ENCODE data around the gene TMOD1.
"Not testable (repeated sequence)": the region's sequence is repeated elsewhere in the genome, so short reads cannot be mapped to it uniquely, and the experiment has no call there.

Gene TMOD1

DNA sequence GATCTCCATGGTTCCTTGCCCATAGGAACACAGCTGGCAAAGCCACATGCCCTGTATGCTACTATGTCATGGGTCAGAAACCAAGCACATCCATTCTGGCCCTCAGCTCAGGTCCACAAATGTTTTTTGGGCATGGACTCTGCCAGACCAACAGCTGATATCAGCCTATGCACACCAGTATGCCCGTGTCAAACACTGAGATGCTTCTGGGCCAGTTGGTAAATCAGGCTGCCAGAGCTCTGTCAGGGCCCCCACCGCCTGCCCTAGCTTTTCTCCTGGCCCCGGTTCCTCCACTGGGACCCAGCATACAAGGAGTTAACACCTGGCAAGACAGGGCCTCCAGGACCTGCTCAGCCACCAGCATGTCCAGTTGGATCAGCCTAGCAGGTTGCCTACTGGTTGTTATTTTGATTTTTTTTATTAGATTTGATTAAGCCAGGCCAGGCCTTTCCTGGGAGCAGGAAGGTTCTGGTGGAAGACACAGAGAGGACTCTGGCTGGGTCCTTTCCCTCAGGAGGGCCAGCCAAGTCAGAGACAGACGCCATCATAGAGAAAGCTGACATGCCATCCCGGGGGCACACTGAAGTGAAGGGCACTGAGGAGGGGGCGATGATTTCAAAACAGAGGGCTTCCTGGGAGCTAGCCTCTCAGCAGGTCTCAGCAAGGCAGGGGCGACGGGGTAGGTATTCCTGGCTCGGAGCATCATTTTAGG, 65.9 kb downstream of the TMOD1 start:
- Mint-ChIP-seq H3K4me3 (no peak overlapping the region), H3K4me1 (no peaks in the 10 kb centered on the region), H3K27ac (no peak overlapping the region), H3K9me3 (no peaks in the 10 kb centered on the region), H3K36me3 (no peaks in the 10 kb centered on the region), H3K27me3 (peaks cover 0 to 7% of the 10 kb centered on the region in 2 donors)
- ATAC-seq (replicated peaks) = no peak
- no peak for DNase-seq

GRCh38 chr9:97567894-97568202, 66.4 kb downstream of the TMOD1 start:
- no peak for ATAC-seq (replicated peaks)
- H3K4me3 Mint-ChIP-seq = no peak overlapping the region
- no peak overlapping the region for H3K27ac Mint-ChIP-seq
- H3K9me3 Mint-ChIP-seq = no peaks in the 10 kb centered on the region
- no peak for DNase-seq
- H3K4me1 Mint-ChIP-seq = no peaks in the 10 kb centered on the region
- peaks cover 0 to 4% of the 10 kb centered on the region in 2 donors for H3K27me3 Mint-ChIP-seq
- H3K36me3 Mint-ChIP-seq = no peaks in the 10 kb centered on the region

GRCh38 chr9:97568461-97569275, 67.2 kb downstream of the TMOD1 start:
- no peak overlapping the region for H3K27ac Mint-ChIP-seq
- H3K4me3 Mint-ChIP-seq = no peak overlapping the region
- DNase-seq = no peak
- H3K4me1 Mint-ChIP-seq = no peaks in the 10 kb centered on the region
- H3K9me3 Mint-ChIP-seq = no peaks in the 10 kb centered on the region
- ATAC-seq (replicated peaks) = no peak
- no peaks in the 10 kb centered on the region for H3K36me3 Mint-ChIP-seq
- peaks cover 0 to 4% of the 10 kb centered on the region in 2 donors for H3K27me3 Mint-ChIP-seq

- Mint-ChIP-seq H3K4me1 (peaks cover 4 to 7% of the 10 kb centered on the region in 2 donors), H3K36me3 (no peaks in the 10 kb centered on the region), H3K27ac (no peak overlapping the region), H3K9me3 (no peaks in the 10 kb centered on the region), H3K27me3 (no peaks in the 10 kb centered on the region), H3K4me3 (no peak overlapping the region)
- no peak for DNase-seq
- ATAC-seq (replicated peaks) = no peak
These were observed 69.4 kb downstream of the TMOD1 start for GRCh38 chr9:97570899-97571298.

GRCh38 chr9:97571664-97572063, 70.2 kb downstream of the TMOD1 start:
- H3K4me3 Mint-ChIP-seq = no peak overlapping the region
- no peaks in the 10 kb centered on the region for H3K9me3 Mint-ChIP-seq
- H3K36me3 Mint-ChIP-seq = no peaks in the 10 kb centered on the region
- ATAC-seq (replicated peaks) (no peak), DNase-seq (no peak)
- no peaks in the 10 kb centered on the region for H3K27me3 Mint-ChIP-seq
- H3K27ac Mint-ChIP-seq = no peak overlapping the region
- peaks cover 6 to 7% of the 10 kb centered on the region in 2 donors for H3K4me1 Mint-ChIP-seq

- Mint-ChIP-seq H3K4me3 (no peak overlapping the region), H3K9me3 (no peaks in the 10 kb centered on the region)
These were observed 70.9 kb downstream of the TMOD1 start for GRCh38 chr9:97572196-97572891.

DNA sequence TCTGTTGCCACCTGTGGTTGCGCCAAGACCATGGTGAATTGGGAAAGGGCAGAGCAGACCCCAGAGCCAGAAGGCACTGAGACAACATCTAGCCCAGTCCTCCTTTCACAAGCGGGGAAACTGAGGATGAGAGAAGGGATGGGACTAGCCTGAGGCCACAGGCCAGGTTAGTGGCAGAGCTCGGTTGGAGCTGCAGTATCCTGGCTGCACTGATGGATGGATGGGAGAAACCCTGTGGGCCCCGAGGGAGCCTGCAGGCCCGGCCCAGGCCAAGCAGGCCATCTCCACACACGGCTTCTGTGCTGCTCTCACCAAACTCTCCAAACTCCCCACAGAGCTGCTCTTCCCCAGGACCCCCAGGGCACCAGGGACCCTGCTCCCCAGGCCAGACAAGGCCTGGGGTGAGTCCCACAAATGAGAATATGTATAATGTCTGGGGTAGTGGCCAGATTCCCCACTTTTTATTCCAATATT, 71.5 kb downstream of the TMOD1 start:
- H3K27me3 Mint-ChIP-seq = no peaks in the 10 kb centered on the region
- H3K36me3 Mint-ChIP-seq = no peaks in the 10 kb centered on the region
- no peak overlapping the region for H3K27ac Mint-ChIP-seq
- DNase-seq (no peak), ATAC-seq (replicated peaks) (no peak)
- no peak overlapping the region for H3K4me3 Mint-ChIP-seq
- H3K9me3 Mint-ChIP-seq = no peaks in the 10 kb centered on the region
- H3K4me1 Mint-ChIP-seq = peaks cover 6 to 7% of the 10 kb centered on the region in 2 donors

More at GRCh38 chr9:97572196-97572891, 70.9 kb downstream of the TMOD1 start:
- DNase-seq (no peak), ATAC-seq (replicated peaks) (no peak)
- Mint-ChIP-seq H3K4me1 (peaks cover 6 to 7% of the 10 kb centered on the region in 2 donors), H3K27me3 (no peaks in the 10 kb centered on the region), H3K36me3 (no peaks in the 10 kb centered on the region), H3K27ac (no peak overlapping the region)

DNA sequence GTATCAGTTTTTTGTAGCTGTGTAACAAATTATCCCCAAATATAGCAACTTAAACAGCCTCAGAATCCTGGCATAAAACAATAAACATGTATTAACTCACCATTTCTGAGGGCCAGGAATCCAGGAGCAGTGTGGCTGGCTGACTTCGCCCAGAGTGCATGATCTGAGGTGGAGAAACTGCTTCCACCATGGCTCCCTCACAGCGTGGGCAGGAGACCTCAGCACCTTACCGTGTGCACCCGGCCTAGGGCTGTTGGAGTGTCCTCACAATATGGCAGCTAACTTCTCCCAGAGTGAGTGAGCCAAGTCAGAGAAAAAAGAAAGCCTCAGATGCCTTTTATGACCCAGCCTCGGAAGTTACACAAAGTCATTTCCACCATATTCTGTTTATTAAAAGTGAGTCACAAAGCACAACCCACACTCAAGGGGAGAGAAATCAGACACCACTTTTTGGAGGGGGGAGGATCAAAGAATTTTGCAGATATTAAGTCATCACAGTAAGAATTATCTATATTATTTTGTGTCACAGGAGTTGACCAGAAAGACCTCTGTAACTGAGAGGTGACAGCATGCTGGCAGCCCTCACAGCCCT, 72.1 kb downstream of the TMOD1 start:
- H3K27ac Mint-ChIP-seq = no peak overlapping the region
- no peaks in the 10 kb centered on the region for H3K9me3 Mint-ChIP-seq
- no peak for DNase-seq
- H3K4me1 Mint-ChIP-seq = peaks cover 6 to 7% of the 10 kb centered on the region in 2 donors
- no peaks in the 10 kb centered on the region for H3K36me3 Mint-ChIP-seq
- H3K4me3 Mint-ChIP-seq = no peak overlapping the region
- no peaks in the 10 kb centered on the region for H3K27me3 Mint-ChIP-seq
- no peak for ATAC-seq (replicated peaks)

DNA sequence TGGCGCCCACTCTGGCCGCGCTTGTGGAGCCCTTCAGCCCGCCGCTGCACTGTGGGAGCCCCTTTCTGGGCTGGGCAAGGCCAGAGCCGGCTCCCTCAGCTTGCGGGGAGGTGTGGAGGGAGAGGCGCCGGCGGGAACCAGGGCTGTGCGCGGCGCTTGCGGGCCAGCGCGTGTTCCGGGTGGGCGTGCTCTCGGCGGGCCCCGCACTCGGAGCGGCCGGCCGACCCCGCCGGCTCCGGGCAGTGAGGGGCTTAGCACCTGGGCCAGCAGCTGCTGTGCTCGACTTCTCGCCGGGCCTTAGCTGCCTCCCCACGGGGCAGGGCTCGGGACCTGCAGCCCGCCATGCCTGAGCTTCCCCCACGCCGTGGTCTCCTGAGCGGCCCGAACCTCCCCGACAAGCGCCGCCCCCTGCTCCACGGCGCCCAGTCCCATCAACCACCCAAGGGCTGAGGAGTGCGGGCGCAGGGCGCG, 72.7 kb downstream of the TMOD1 start:
- H3K27me3 Mint-ChIP-seq; H3K36me3 Mint-ChIP-seq; H3K9me3 Mint-ChIP-seq; DNase-seq; H3K4me3 Mint-ChIP-seq; ATAC-seq (replicated peaks); H3K4me1 Mint-ChIP-seq; H3K27ac Mint-ChIP-seq: not testable (repeated sequence)

- H3K4me1 Mint-ChIP-seq, H3K36me3 Mint-ChIP-seq, H3K9me3 Mint-ChIP-seq, H3K27me3 Mint-ChIP-seq: not testable (repeated sequence)
- Mint-ChIP-seq H3K27ac (peak overlapping the region; percentile 86), H3K4me3 (peak overlapping the region; percentile 88)
- DNase-seq (peak; percentile 24), ATAC-seq (replicated peaks) (peak; percentile 57 to 66)
These were observed 73.6 kb downstream of the TMOD1 start for GRCh38 chr9:97574921-97575672.

DNA sequence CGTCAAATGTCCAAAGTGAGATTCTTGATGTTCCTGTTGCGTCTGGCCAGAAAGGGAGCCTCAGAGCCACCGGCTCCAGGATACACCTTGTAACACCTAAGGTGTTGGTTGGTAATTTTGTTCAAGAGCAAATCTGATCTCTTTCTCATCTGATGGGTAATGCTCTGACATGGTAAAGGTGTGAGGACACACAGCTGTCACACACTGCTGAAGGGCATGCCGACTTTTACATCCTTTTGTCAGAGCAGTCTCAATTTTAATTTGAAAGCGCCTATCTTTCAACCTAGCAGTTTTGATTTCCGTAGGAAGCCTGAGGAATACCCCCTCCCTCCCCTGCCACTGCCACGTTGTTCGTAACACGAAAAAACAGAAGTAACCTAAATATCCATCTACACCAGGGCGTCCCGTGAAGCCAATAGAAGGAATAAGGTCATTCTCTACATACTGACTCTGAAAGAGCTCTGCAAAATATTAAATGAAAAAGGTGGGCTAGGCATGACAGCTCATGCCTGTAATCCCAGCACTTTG, 74.3 kb downstream of the TMOD1 start:
- Mint-ChIP-seq H3K4me1 (peaks cover 6 to 7% of the 10 kb centered on the region in 2 donors), H3K9me3 (peaks cover 0 to 2% of the 10 kb centered on the region in 2 donors)
- ATAC-seq (replicated peaks) = peak; percentile 52 to 55

DNA sequence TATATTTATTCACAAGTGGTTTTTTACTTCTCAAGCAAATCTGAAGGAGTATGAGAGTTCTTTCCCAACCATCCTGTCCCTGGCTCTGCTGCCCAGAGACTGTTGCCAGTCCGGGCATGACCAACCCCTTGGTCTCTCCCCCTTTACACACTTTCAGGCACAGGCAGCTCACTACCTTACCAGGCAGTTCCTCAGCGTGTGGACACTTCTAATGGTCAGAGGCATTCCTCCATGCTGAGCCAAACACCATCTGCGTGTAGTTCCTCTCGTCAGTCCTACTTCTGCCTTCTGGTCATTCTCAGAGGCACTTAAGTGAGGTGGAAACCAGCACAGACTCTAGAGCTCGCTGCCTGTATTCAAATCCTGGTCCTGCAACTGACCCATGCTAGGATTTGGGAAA, 75.6 kb downstream of the TMOD1 start:
- peaks cover 6 to 7% of the 10 kb centered on the region in 2 donors for H3K4me1 Mint-ChIP-seq

More for the DNA sequence above, 74.3 kb downstream of the TMOD1 start:
- no peak for DNase-seq
- Mint-ChIP-seq H3K27me3 (no peaks in the 10 kb centered on the region), H3K36me3 (peaks cover 0 to 3% of the 10 kb centered on the region in 2 donors), H3K27ac (no peak overlapping the region), H3K4me3 (peak overlapping the region; percentile 88)

GRCh38 chr9:97578846-97579245, 77.4 kb downstream of the TMOD1 start:
- no peak for DNase-seq

More for the DNA sequence above, 75.6 kb downstream of the TMOD1 start:
- ATAC-seq (replicated peaks) (no peak), DNase-seq (no peak)
- no peak overlapping the region for H3K4me3 Mint-ChIP-seq
- H3K36me3 Mint-ChIP-seq = peaks cover 0 to 3% of the 10 kb centered on the region in 2 donors
- H3K9me3 Mint-ChIP-seq = peaks cover 0 to 2% of the 10 kb centered on the region in 2 donors
- H3K27ac Mint-ChIP-seq = no peak overlapping the region
- H3K27me3 Mint-ChIP-seq = no peaks in the 10 kb centered on the region

More at GRCh38 chr9:97578846-97579245, 77.4 kb downstream of the TMOD1 start:
- Mint-ChIP-seq H3K4me3 (no peak overlapping the region), H3K27me3 (no peaks in the 10 kb centered on the region), H3K27ac (no peak overlapping the region), H3K36me3 (peaks cover 0 to 3% of the 10 kb centered on the region in 2 donors), H3K4me1 (peaks cover 6 to 7% of the 10 kb centered on the region in 2 donors), H3K9me3 (peaks cover 0 to 2% of the 10 kb centered on the region in 2 donors)
- no peak for ATAC-seq (replicated peaks)
